ENCODE data around the gene CCR5AS.

GRCh38 chr3:46395766-46396530 lies 10.9 kb downstream of the CCR5AS start:
- TF ChIP-seq CTCF (IDR thresholded peaks at IDR 0.05; ENCODE audit: control extremely low read depth in 1 of 3, insufficient read depth in 1 of 3, low read depth in 1 of 3, low read length in 3 of 3), result no peak
- TF ChIP-seq TAF1 (IDR thresholded peaks at IDR 0.05; ENCODE audit: low read depth, low read length), result no peak
- TF ChIP-seq EZH2 (IDR thresholded peaks at IDR 0.05; ENCODE audit: low read depth, low read length, severe bottlenecking), result no peak
